HEK293T (cell line): ENCODE measurements around the gene CPT1C.

Source experiments
- CTCF ChIA-PET: fragments of 350-600 bp; formaldehyde crosslinking; extraction: SDS; loops from one replicate; lab custom pipeline; 2021; ENCODE audit warnings: antibody characterized with exemption, inconsistent platforms; lab: Yijun Ruan, JAX
- POLR2A ChIA-PET: fragments of 350-600 bp; formaldehyde crosslinking; extraction: SDS; loops from one replicate; lab custom pipeline; 2020; ENCODE audit warnings: antibody characterized with exemption, inconsistent platforms; lab: Yijun Ruan, JAX
- DNase-seq: peaks from one replicate; pipeline ENCODE4 v3.0.0; 2012; ENCODE audit warnings: mixed read lengths; ENCODE audit errors: extremely low spot score
- ARNT ChIP-seq: fragments of 450-650 bp; IDR thresholded peaks from 2 replicates; pipeline ENCODE4 v1.6.1; 2017; ENCODE audit warnings: mild to moderate bottlenecking
- BHLHE40 ChIP-seq: fragments of 450-650 bp; IDR thresholded peaks from 2 replicates; pipeline ENCODE4 v1.6.1; 2016; ENCODE audit warnings: mild to moderate bottlenecking, moderate library complexity, borderline replicate concordance
- CTBP1 ChIP-seq: fragments of 450-650 bp; IDR thresholded peaks from 2 replicates; pipeline ENCODE4 v1.6.1; 2016; ENCODE audit warnings: borderline replicate concordance
- ELF4 ChIP-seq: fragments of 450-650 bp; IDR thresholded peaks from 2 replicates; pipeline ENCODE4 v1.6.1; 2017; ENCODE audit warnings: antibody characterized with exemption
- FOXA1 ChIP-seq: fragments of 450-650 bp; IDR thresholded peaks from 2 replicates; pipeline ENCODE4 v1.6.1; 2016; ENCODE audit warnings: mild to moderate bottlenecking
- FOXK2 ChIP-seq: fragments of 450-650 bp; IDR thresholded peaks from 2 replicates; pipeline ENCODE4 v1.6.1; 2016; ENCODE audit warnings: mild to moderate bottlenecking
- FOXM1 ChIP-seq: fragments of 450-650 bp; IDR thresholded peaks from 2 replicates; pipeline ENCODE4 v1.6.1; 2017; ENCODE audit warnings: mild to moderate bottlenecking, borderline replicate concordance
- HDGF ChIP-seq: fragments of 450-650 bp; IDR thresholded peaks from 2 replicates; pipeline ENCODE4 v1.6.1; 2017; ENCODE audit warnings: antibody characterized with exemption, borderline replicate concordance
- L3MBTL2 ChIP-seq: fragments of 450-650 bp; conservative IDR thresholded peaks from 2 replicates; pipeline ENCODE4 v1.6.1; 2016; ENCODE audit warnings: mild to moderate bottlenecking
- LEF1 ChIP-seq: fragments of 450-650 bp; IDR thresholded peaks from 2 replicates; pipeline ENCODE4 v1.6.1; 2017; ENCODE audit warnings: mild to moderate bottlenecking, borderline replicate concordance
- NFRKB ChIP-seq: fragments of 450-650 bp; IDR thresholded peaks from 2 replicates; pipeline ENCODE4 v1.6.1; 2016; ENCODE audit warnings: mild to moderate bottlenecking, moderate library complexity
- SP1 ChIP-seq: fragments of 450-650 bp; IDR thresholded peaks from 2 replicates; pipeline ENCODE4 v1.6.1; 2017
- SUZ12 ChIP-seq: fragments of 450-650 bp; IDR thresholded peaks from 2 replicates; pipeline ENCODE4 v1.6.1; 2016; ENCODE audit warnings: mild to moderate bottlenecking
- TARDBP ChIP-seq: fragments of 450-650 bp; IDR thresholded peaks from 2 replicates; pipeline ENCODE4 v1.6.1; 2016
- ZNF384 ChIP-seq: fragments of 450-650 bp; IDR thresholded peaks from 2 replicates; pipeline ENCODE4 v1.6.1; 2016
- TF ChIP-seq, protein P1 (sequence below): fragments of 450-650 bp; IDR thresholded peaks from 2 replicates; pipeline ENCODE4 v1.6.1; 2016

CPT1C gene

DNA sequence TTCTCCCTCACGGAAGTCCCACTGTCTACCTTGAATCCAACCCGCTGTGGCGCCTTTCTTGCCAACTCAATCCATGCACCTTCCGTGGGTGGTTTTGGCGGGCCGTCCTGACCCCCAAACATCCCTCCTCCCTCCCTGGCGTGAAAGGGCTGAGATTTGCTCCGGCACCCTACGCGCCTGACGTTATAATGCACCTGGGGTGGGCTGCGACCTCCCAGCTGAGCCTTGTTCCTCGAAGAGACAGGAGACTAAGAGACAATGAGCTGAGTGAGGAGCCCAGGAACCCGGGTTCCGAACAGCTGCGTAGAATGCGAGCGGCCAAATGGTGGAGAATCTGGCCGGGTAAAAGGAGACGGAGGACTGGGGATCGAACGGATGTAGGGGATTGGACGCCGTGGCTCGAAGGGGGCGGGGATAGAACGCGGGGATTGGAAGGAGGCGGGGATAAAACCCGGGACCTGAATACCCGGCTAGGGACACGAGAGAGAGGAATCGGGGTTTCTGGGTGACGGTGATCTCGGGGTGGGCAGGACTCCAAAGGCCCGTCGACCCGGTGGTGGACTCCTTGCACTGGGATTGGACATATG is at the start of gene CPT1C:
TSS of gene CPT1C (plus strand) at position 461 of the 587 bp plus-strand sequence. CDS start 1,137 bp downstream, outside the sequence.
- POLR2A ChIA-PET, result no interaction called here
- CTCF ChIA-PET, result no interaction called here
- DNase-seq, result no peak
- no peak for TF ChIP-seq ELF4
- TF ChIP-seq SP1, result no peak
- no peak for TF ChIP-seq ZNF384
- no peak for TF ChIP-seq NFRKB
- no peak for TF ChIP-seq ARNT
- TF ChIP-seq TARDBP, result no peak
- TF ChIP-seq FOXA1, result no peak
- TF ChIP-seq FOXK2, result no peak
- TF ChIP-seq SUZ12, result no peak
- no peak for TF ChIP-seq LEF1
- no peak for TF ChIP-seq FOXM1
- no peak for TF ChIP-seq CTBP1
- TF ChIP-seq, protein P1, sequence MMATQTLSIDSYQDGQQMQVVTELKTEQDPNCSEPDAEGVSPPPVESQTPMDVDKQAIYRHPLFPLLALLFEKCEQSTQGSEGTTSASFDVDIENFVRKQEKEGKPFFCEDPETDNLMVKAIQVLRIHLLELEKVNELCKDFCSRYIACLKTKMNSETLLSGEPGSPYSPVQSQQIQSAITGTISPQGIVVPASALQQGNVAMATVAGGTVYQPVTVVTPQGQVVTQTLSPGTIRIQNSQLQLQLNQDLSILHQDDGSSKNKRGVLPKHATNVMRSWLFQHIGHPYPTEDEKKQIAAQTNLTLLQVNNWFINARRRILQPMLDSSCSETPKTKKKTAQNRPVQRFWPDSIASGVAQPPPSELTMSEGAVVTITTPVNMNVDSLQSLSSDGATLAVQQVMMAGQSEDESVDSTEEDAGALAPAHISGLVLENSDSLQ, result no peak
- no peak for TF ChIP-seq HDGF
- TF ChIP-seq BHLHE40, result no peak
- no peak for TF ChIP-seq L3MBTL2

DNA sequence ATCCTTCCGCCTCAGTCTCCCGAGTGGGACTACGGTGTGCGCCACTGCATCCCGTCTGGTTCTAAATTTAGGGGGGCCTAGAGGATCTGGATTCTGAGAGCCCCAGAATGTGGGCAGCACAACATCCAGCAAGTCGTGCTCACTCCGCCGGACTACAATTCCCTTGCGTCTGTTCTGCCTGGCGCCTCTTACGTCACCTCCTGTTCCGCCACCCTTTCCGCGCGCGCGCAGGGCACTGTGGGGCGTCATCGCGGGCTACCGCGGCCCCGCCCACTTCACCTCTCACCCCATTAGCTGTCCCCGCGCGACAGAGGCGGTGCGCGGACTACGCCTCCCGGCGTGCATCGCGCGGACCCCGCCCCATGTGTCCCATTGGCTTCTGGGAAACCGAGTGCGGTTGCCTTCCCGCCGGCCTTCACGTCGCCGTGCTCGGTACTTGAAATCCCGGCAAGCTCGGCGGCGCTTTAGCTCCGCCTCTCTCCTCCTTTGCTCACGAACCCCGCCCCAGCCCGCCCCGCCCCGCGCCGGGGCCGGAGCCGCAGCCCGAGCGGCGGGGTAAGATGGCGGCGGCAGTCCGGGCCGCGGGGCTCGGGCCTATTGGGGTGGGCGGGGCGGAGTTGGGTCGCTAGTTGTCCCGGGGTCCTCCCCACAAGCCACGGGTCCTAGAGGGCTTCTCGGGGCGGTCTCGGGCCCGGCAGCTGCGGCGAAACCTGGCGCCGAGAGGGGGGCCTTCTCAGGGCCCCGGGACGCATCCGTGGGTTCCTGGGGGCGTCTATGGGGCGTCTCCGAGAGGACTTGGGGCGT is 49.0 kb upstream of the CPT1C start, which contains the start of gene SCAF1:
TSS of gene SCAF1 (plus strand) at position 522 of the 804 bp plus-strand sequence. CDS start 2,818 bp downstream, outside the sequence.
- TF ChIP-seq ELF4, result peak; percentile 70
- no peak for TF ChIP-seq ZNF384
- TF ChIP-seq ARNT, result no peak
- peak; percentile 99 for TF ChIP-seq TARDBP
- ChIA-PET POLR2A (interaction anchor here (0.7 to 3.1 kb wide), 14 partner anchors 8 to 146 kb away, joined by 3 to 61 read pairs (median 8); partner anchors contain the start of genes BCL2L12, IRF3, NOSIP and PRR12), CTCF (interaction anchor here (0.7 kb wide), 1 partner anchor 72 kb away, joined by 3 read pairs; no protein-coding TSS in a partner anchor)
- DNase-seq, result peak; percentile 93

DNA sequence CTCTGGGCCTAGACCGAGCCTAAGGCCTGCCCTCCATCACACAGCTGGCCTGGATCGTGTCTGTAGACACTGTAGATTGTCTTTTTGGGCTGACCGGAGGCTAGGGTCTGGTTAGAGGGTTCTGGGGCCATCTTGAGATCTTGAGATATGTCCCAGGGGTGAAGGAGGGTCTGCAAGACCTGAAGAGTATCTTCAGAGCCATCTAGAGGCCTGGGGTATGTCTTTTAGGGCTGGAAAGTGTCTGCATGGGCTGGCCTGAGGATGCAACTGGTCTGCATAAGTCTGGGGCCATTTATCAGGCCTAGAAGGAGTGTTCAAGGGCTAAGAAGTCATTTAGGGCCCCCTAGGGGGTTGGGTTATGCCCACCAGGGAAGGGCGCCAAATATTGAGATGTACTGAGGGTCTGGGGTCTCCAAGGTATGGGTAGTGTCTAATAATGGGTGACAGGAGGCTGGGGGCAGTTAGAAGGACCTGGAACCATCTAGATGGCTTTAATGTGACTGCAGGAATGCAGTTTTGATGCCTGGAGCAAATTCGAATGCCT is 48.4 kb upstream of the CPT1C start:
- TF ChIP-seq ELF4 (no peak), SP1 (no peak), L3MBTL2 (no peak), TARDBP (no peak)
- DNase-seq, result no peak
- ChIA-PET CTCF (interaction anchor here (0.7 kb wide), 1 partner anchor 72 kb away, joined by 3 read pairs; no protein-coding TSS in a partner anchor), POLR2A (interaction anchor here (0.7 to 3.1 kb wide), 14 partner anchors 11 to 146 kb away, joined by 3 to 61 read pairs (median 9); partner anchors contain the start of genes BCL2L12, IRF3, NOSIP and PRR12)

DNA sequence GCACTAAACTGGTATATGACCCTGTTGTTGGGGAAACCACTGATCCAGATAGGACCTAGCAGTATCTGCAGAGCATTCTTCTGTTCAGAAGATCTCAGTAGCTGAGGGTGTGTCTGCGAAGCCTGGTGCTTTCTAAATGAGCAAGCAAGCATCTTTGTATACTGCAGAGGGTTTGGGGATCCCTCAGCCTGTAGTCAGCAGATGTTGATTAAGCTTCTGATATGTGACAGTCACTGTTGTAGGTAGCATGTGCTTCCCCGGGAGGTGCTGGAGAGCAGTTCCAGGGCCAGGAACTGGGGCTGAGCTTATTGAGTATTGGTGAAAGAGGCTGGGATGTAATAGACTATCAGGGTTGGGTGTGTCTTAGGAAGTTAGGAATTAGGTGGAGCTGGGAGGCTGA is 47.5 kb upstream of the CPT1C start:
- DNase-seq, result no peak
- ChIA-PET CTCF (no interaction called here), POLR2A (interaction anchor here (0.6 to 1.4 kb wide), 5 partner anchors 10 to 53 kb away, joined by 3 to 8 read pairs (median 3); no protein-coding TSS in a partner anchor)
- no peak for TF ChIP-seq FOXK2
- TF ChIP-seq LEF1, result no peak
- TF ChIP-seq SUZ12, result no peak
- no peak for TF ChIP-seq HDGF
- TF ChIP-seq ARNT, result no peak
- no peak for TF ChIP-seq FOXM1
- no peak for TF ChIP-seq ELF4
- TF ChIP-seq ZNF384, result no peak
- TF ChIP-seq TARDBP, result no peak
- TF ChIP-seq BHLHE40, result no peak
- no peak for TF ChIP-seq NFRKB
- no peak for TF ChIP-seq FOXA1
- TF ChIP-seq SP1, result no peak
- TF ChIP-seq, protein P1, result no peak
- no peak for TF ChIP-seq L3MBTL2
- TF ChIP-seq CTBP1, result no peak

GRCh38 chr19:49645592-49645991 is 45.3 kb upstream of the CPT1C start:
- TF ChIP-seq ZNF384 (no peak), SP1 (no peak), TARDBP (no peak), CTBP1 (no peak), HDGF (no peak), FOXM1 (no peak), ARNT (no peak), ELF4 (no peak), BHLHE40 (no peak), FOXA1 (no peak), NFRKB (no peak), LEF1 (no peak), FOXK2 (no peak), L3MBTL2 (no peak), SUZ12 (no peak)
- TF ChIP-seq, protein P1, result no peak
- CTCF ChIA-PET, result interaction anchor here (1.2 kb wide), 1 partner anchor 22 kb away, joined by 3 read pairs; no protein-coding TSS in a partner anchor
- no peak for DNase-seq
- POLR2A ChIA-PET, result interaction anchor here (0.9 kb wide), 1 partner anchor 20 kb away, joined by 3 read pairs; the partner anchor contains the start of genes BCL2L12 and IRF3
